CD1c-positive myeloid dendritic cell (primary cell): Measurements from ENCODE around the gene PELI2.

ENCODE experiments used
- DNase-seq: peaks from one replicate; pipeline ENCODE4 v3.0.0-alpha.2; 2016; ENCODE audit errors: extremely low spot score

Gene PELI2

DNA sequence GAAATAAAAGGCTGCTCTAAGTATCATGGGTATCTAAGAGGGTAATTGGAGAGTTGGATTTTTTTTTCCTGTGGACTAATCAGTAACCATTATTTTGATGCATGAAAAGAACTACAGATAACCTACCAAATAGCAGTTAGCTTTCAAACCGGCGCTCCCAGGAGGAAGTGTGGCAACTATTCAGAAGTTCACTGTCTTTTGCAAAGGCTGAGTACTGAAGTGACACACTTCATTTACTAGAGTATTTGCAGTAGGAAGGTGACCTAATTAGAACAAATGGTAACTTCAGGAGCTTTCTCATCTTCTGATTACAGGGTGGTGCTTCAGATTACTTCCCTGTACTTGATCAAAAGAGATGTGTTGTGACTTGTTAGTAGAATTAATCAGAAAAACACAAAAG, 87.7 kb downstream of the PELI2 start:
- peak; percentile 28 for DNase-seq

DNA sequence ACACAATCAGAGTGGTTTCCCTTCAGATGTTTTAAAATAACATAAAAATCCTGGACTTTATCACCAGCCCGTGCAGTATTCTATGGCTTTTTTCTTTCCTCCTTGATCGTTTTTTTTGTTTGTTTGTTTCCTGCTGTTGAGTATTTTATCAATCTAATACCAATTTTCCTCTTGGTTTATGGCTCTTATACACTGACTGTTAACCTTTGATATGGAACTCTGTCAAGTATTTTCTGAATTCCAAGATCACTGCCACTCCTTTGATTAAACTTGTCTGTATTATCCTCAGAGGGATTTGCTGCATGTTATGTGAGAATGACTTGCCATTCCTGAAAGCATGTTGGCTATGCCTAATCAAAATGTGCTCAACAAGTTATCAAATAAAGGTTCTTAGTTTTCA, 88.4 kb downstream of the PELI2 start:
- no peak for DNase-seq

DNA sequence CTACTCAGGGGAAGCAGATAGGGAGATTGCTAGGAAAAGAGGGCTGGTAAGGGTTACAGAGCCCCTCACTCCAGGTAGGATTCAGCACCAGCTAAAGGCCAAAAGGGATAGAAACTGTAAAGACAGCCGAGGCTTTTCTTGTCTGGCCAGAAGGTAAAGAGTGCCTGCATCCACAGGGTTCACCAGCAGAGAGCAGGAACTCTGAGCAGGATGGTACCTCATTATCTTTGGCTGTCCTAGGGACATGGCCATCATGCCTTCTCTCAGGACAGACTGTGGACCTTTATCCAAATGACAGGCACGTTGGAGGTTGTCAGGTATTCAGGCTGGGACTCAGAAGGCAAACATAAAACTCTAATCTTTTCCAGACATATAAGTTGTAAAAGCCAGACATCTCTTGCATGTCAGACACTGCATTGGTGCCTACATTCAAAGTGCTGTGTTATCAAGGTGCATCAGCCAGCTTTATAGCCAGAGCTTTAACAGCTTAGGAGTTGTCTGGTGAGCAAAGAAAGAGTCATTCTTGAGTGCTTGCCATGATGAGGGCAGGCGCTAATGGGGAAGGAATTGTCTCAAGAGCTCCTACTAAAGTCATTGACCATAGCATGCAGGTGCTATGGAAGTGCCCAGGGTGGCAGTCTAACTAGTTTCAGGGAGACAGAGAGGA, 89.5 kb downstream of the PELI2 start:
- no peak for DNase-seq

DNA sequence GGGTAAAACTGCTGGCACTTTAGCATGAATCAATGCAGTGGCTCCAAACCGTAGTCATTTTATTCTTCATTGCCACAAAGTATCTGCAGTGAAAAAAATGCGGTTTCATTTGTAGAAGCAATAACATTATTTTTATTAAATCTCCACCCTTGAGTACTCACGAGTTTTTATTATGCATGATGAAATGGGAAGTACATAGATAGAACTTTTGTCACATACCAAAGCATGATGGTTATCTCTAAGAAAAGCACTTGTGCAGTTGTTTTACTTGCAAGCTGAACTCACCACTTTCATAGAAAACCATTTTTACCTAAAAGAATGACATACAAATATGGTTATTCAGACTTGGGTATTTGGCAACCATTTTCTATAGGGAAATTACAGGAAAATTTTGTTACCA, 90.3 kb downstream of the PELI2 start:
- DNase-seq = no peak

DNA sequence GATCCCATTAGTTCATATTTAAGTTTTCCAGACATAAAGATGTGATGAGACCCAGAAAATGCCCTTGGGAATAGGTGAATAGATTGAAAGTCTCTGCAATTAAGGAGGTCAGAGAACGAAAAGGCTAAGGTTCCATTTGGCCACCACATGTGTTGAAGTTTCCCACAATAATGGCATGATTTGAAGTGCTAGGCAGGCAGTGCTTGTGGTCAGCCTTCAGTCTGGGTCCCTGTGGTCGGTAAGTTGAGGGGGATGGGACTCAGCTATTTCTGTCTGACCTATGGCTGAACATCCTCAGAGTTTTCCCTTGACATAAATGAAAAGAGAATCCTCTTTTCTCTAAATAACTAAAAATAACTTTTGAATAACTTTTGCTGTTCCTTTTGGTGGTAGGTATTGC, 92.4 kb downstream of the PELI2 start:
- DNase-seq = no peak

DNA sequence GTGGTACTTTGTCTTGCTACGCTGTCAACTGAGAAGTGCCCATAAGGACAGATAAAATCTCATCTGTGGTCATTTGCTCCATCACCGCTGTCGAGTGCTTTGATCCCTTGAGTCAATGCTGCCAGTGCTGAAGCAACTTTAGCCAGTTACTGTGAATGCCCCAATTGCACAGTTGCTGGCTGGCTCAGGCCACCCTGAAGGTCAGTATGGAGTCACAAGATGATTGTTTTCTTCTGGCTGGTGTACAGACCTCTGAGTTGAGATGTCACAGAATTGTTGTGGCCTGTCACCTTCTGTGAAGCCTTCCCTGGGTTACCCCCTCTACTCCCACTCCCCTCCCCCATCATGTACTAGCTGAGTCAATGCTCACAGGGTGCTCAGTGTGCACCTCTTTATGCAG, 92.9 kb downstream of the PELI2 start:
- no peak for DNase-seq

DNA sequence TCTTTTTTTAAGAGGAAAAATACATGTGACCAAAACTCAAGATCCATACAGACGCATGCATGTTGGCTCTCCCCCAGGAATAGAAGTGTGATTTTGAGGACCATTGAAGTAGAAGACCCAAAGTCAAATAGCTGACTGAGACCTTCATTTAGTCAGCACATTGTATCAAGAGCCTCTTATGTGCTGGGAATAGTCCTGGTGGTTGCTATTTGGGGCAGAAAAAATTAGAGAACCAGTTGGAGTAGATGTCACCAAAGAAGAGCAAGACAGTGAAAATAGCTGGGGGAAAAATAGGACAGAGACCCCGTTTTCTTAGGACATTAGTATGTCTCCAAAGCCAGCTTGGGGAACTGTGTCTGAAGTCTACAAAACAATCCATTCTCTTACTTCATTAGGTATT, 93.6 kb downstream of the PELI2 start:
- no peak for DNase-seq

DNA sequence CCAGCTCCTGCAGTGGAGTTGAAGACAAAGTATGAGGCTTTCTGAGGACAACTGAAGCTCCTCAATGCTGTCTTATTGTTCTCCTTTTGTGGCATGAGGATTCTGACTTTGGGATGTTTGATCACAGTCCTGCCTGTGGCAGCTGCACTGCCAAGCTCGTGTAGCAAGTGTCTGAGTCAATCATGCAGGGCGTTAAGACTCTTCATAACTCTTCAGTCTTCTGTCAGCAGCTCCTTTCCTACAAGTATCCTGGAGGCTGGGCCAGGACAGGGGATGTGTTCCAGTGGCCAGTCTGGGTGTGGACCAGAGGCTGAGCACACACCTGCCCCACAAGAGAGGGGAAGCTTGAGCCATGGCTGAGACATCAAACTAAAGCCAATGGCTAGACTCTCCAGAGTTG, 94.3 kb downstream of the PELI2 start:
- DNase-seq = no peak

DNA sequence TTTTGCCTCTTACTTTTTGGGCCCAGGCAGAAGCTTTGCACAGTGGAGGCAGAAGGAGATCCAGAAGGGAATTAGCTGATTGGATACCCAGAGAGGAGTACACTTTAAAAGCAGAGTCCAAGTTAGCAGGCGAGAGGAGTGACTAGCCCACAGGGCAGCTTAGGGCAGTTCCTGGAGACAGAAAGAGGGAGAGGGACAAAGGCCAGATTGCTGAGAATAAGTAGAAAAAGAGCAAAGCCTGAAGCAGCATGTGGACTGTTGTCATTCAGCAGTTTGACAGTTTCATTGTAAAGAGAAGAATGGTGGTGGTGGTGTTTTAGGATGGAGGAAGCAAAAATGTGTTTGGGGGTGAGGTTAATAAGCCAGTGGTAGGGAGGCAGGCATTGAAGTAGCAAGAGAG, 95.1 kb downstream of the PELI2 start:
- no peak for DNase-seq

DNA sequence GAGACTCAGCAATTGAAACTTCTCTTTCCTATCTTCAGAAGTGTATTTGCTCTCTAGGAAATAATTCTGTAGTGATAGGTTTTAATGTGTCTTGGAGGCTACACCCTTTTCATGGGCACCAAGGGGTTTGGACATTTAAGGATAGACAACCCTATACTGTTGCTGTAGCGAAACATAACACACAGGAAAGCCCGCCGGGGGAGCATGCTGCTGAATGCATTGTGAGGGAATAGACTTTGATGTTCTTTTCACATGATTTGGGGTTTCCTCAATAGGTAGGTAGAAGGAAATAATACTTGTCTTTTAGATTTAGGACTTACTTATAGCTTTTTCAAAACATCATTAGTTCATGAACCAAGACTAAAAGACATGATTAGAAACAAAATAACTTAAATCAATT, 97.0 kb downstream of the PELI2 start:
- DNase-seq = no peak

DNA sequence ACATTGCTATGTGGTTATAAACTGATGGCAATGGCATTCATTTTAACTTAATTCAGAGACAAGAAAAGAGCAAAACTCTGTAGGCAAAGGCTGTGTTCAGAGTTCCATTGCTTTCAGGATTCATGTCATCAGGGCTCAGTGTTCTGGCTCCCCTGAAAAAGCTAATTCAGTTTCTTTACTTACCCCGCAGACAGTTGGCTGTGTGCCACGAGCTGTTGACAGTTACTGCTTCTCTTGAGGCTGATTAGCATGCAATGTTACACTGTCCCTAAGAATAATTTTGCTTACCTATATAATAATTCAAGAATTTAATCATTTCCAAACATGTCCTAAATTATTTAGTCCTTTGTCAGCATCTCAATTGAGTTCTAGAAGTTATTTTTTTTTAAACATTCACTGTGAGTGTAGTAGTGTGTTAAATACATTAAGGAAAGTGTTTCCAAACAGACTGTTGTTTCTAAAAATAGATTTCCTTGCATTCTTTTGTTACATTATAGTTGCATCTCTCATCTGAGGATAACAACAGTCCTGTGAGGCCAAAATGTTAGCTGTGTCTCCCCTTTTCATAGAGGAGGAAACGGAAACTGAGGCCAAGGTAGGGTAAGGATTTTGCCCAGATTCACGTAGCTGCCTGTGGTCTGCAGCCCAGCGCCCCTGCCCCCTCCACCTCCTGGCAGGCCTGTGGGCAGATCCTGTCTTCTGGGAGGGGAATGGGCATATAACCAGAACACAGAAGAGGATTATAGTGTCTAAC, 98.6 kb downstream of the PELI2 start:
- no peak for DNase-seq

DNA sequence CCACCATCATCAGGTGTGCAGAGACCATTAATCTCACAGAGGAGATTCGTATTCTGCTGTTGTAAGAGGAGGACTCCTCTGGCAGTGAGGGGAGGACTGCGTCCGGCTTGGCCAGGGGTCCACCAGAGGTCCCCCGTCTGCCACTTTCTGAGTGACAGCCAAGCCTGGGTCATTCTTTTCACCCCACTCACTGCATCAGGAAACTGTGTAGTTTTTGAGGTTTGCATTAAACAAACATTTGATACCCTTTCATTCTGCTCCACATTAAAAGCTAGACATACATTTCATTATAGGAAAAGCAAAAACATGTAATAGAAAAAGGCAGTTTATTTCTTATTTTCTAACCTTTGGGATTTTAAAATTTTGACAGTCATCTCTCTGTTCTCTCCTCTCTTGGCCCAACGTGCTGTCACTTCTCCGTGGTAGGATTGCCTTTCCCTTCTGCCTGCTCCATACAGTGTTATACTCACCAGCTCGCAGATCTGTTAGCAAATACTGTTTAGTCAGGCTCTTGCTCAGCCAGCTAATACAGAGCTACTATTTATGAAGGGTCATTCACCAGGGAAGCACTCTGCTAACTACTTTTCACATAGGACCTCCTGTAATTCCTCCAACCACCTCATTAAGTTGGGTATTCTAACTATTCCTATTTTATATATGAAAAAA, 99.3 kb downstream of the PELI2 start:
- no peak for DNase-seq

DNA sequence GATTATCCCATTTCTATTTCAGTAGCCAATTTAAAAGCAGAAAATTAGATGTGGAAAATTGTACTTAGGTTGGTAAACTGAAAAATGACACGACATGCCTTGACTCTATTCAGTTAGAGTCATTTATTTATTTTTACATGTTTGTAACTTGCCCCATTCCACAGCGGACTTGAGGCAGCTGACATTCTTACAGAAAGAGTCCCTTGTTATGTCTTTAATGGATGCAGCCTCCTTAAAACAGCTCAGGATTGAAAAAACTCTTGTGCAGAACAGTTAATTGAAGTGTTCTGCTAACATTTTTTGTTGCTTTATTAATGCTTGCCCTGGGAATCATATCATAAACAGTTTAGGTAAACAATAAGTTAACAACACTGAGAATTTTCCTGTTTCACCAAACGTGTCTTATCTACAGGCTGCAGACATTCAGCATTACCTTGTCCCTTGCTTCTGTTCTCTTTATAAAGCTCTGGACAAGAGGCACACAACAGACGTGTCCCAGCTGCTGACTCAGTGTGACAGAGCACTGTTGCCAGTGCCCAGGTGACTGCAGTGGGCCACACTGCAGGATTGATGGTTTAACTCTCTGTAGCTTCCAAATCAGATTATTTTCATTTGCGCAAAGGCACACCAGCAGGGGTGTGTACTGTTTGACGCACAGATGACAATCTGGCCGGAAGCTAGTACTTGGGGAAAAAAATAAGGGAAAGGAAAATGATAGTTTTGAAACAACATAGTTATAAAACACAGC, 101.6 kb downstream of the PELI2 start:
- DNase-seq = no peak

DNA sequence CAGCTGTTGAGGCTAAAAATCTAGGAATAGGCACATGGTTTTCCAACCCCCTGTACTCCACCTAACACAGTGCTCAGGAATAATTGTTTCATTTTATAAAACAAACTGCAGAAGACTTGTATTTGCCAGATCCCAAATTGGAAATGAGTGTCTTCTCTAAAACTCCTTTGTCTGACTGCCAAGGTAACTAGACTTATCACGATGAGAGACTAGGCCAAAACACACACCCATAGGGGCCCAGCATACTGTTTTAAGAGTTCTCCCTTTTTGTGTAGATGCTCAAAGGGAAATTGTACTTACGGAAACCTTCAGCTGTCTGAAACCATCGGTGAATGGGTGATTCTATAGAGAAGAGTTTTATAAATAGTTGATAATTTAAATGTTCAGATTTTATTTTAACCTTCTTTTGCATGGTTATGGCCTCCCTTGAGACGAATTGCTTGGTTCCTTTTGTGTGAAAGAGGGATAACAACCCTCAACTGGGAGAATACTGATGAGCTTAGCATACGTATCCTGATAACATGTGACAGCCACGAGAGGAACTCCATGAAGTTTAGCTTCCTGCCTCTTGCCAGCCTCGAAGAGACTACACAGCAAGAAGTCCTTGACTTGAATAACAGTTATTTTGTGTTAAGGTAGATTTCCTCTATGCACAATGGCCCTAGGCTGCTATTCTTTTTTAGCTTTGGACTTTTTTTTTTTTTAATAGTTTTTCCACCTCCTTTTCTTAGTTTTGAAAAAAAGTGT, 103.3 kb downstream of the PELI2 start:
- no peak for DNase-seq

DNA sequence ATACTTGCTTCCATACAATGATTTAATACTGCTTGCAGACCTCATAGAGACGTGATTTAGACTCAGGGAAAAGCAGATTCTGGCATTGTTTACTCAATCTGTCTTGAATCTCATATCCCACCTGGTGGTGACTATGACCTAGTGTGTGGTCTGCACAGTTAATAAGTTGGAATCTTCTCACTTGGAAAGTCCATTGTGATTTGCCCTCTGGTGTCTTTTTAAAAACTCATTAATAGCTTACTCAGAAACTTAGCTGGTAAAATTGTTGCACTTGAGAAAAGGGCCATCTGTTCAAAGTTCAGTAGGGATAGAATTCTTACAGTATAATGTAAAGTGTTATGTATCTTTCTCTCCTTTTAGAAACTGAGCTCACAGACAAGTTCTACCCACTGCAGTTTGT, 106.0 kb downstream of the PELI2 start:
- DNase-seq = no peak

DNA sequence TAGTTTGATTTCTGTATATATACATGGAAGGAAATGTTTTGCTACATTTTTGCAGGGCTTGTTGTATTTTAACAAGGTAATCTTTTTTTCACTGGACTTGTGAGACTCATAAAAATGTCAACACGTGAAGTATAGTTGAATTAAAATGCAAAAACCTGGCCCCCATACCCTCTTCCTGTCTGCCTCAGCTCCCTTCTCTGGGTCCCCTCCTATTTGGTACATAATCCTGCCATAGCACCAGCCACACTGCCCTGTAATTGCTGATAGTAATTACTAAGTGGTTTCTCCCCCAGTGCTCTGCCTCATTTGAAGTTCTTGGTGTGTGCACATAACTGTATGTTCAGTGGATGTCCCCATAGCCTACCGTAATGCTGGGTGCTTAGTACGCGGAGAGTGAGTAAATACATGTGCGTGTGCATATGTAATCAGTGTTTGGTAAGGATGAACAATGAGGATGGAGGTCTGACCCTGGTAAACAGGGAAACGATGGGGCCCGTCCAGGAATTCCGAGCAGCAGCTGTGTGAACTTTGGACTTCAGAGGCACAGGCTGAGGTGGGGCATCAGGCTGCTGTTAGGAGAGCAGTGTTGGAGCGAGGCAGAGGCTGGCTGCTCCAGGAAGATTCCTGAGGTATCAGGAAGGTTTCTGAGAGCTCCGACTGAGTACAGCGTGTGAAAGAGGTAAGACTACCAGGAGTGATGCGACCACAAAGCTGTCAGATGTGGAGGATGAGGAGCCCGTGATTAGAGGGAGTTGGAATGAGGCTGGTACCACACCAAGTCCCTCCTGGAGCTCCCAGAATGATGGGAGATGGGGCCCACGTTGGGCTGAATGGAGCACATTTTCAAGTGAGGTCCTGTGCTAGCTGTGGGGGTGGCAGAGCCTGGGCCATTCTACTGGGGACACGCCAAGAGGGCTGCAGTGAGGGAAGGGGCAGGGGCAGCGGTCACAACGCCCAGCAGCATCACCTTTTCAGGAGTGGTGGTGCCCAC, 106.8 kb downstream of the PELI2 start:
- no peak for DNase-seq

DNA sequence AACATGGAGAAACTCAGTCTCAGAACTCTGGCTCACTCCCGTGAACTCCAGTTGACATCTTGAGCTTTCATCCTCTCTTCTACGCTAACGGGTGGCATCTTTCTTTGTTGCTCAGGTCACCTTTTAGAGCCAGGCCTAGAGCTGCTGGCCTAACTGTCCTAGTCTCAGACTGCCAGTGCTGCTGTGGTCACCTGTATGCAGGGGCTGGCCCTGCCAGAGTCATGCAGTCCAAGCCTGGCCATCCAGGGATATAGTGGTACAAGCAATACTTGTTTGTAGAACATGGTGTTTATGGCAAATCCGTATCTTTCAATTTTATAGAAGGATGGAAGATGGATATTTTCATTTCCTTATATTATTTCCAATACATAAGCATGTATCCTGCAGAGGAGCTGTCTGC, 117.2 kb downstream of the PELI2 start:
- no peak for DNase-seq

DNA sequence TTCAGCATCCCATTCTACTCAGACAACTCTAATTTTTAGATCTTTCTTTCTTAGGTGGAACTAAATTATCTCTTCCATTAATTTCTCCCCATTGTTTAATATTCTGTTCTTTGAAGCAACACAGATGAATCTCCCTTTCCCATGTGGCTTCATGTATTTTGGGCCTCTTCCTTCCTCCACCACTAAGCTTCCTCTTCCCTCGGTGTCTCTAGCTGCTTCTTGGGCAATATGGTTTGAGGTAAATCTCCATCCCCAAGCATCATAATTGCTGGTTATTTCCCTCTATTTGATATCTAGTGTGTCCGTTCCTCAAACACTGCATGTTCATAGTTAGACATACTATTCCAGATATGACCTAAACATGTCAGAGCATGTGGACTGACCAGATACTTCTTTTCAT, 119.2 kb downstream of the PELI2 start:
- no peak for DNase-seq

DNA sequence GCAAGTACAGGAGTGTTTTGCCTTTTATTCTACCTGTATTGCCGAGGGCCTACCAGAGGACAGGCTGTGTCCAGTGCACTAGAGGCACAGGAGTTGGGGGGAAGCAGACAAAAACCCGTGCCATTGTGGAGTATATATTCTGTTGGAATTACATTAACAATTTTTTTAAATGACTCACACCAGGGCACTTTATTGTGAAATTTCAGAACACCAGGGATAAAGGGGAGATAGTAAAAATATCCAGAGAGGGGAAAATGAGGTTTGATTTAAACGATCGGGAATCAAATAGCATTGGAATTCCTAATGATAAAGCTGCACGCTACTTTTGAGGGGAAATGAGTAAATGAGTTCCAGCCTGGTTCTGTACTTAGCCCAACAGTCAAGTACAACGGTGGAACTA, 123.2 kb downstream of the PELI2 start:
- no peak for DNase-seq

DNA sequence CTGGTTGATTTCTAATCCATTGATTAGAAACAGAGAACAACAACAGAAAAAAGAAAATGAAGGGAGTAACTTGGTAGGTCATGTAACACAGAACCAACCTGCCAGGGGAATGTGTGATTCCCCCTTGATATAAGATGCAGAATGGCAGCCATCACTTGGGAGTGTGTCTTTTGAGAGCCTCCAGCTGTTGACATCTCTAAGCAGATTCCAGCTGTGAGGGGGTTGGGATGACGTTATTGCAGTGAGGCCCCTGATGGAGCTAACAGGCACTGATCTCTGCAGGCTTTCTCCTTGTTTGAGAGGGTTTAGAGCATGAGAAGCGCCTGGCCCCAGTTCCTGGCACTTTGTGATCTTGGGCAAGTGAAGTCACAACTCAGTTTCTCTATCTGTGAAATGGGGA, 124.9 kb downstream of the PELI2 start:
- no peak for DNase-seq
